TTC549 (cell line): ENCODE results near the gene PTPRM.

Experiments
- FAIRE-seq: peaks from 2 replicates; lab custom pipeline; 2012; peaks lifted over from hg19 to GRCh38; lab: Jason Lieb, UNC

PTPRM gene

GRCh38 chr18:8333961-8334360 lies 766.8 kb downstream of the PTPRM start:
- no peak for FAIRE-seq

- FAIRE-seq = no peak
Measured at GRCh38 chr18:8337211-8337610, 770.1 kb downstream of the PTPRM start.

- no peak for FAIRE-seq
Measured at GRCh38 chr18:8339210-8339609, 772.1 kb downstream of the PTPRM start.

DNA sequence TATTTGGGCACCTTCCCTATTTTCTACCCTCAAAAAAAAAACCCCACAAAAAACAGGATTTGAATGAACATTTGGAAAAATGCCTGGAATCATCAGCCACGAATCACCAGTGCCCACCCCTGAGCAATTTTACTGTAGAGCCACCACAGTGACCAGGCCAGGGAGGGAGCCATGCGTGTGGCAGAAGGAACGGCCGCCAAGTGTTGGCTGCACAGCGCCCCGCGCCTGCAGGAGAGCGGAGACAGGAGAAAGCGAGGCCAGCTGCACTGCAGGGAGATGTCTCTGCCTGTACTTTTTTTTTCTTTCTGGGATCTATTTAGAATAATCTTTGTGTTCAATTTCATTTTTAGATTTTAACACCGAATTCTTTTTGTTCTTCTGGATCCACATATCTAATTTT lies 772.8 kb downstream of the PTPRM start:
- FAIRE-seq = no peak

- FAIRE-seq = no peak
Measured at GRCh38 chr18:8341481-8342230, 774.5 kb downstream of the PTPRM start.

DNA sequence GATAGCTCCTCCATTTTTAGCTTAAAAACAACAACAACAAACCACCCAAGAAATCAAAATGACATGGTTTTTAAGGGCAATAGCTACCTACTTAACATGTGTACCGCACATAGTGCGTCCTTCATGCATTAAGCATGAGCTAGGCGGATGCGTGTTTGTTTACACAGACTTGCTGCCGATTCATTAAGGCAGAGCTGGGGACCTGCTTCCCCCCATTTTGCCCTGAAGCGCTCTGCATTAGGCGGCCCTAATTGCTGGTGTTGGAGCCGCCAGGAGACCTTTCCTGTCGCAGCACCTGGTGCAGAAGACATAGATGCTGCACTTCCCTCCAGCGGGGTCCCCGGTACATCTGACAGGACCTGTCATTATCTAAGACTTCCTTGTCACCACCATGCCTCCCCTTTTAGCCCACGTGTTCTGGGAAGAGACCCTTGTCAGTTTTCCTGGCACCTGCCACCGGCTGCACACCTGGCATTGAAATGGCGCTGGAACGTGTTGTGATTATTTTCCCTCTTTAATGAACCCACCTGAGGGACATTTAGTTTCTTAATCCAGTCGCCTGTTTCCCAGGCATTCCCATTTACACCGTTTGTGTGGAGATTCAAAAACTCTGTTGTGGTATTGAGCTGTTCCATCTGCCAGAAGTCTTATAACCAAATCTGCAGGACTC lies 781.1 kb downstream of the PTPRM start:
- FAIRE-seq = no peak

- no peak for FAIRE-seq
Measured at GRCh38 chr18:8349608-8350323, 782.6 kb downstream of the PTPRM start.

- no peak for FAIRE-seq
Measured at GRCh38 chr18:8350628-8351027, 783.5 kb downstream of the PTPRM start.

GRCh38 chr18:8351161-8351560 lies 784.0 kb downstream of the PTPRM start:
- no peak for FAIRE-seq

DNA sequence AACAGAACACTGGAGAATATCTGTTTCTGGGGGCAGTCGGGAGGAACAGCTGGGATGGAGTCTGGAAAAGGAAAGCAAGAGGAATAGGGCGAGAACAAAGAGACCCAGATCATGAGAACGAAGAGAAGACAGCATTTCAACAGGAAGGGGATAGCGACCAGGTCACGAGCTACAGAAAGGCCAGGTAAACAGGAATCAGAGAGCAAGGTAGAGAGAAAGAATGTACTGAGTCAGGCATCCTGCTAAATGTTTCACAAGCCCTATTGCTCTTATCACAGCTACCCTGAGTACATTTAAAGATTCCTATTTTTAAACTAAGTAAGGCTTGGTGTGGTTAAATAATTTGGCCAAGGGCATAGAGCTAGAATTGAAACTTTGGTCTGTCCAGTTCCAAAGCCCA lies 787.2 kb downstream of the PTPRM start:
- no peak for FAIRE-seq

DNA sequence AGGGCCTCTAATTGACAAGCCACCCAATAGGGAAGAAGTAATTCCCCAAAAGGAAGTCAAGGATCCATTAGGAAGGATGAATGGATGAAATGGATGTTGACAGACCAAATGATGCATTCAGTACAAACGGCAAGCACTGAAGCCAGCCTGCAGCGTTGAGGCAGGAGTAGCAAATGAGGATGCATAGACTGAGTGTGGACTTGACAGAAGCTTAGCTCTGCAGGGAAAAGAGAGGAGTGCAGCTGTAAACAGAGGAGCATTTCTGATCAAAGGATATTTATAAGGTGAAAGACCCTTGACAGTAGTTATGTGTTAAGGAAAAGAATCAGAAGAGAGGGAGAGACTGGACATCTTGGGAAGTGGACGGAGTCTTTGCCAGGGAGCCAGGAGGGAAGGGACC lies 788.9 kb downstream of the PTPRM start:
- FAIRE-seq = no peak

DNA sequence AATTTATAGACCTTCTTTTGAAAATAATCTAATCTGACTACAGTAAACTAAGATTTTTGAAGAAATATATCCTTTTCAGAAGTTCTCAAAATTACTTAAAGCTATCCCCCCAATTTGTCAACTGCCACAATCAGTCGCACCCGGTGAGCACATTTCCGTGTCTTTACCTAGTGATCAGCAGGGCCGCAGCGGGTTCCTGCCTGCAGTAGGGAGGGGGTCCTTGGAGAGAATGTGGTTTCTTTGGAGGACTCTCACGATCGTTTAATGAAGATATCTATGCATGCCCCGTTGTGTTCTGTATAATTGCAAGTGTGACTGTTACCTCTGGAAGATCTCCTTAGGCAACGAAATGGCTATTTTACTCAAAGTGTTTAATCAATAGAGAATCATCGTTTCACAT lies 790.2 kb downstream of the PTPRM start:
- no peak for FAIRE-seq

GRCh38 chr18:8358033-8358765 lies 791.1 kb downstream of the PTPRM start:
- FAIRE-seq = no peak

DNA sequence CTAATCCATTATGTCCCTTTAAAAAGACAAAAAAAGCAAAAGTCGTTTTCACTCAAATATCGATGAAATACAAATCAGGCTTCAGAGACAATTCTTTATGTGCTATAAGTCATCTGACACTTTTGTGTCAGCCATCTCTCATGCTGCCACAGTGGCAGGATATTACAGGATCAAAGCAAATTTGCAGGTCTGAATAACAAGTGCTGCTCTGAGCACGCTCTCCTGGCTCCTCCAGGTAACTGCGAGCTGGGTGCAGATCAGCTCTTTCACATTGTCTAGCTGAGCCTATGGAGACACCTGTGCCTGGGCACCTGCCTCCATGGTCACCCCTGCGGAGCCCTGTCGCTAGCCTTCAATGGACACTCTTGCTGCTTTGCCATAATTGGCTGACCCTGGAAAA lies 792.0 kb downstream of the PTPRM start:
- no peak for FAIRE-seq

DNA sequence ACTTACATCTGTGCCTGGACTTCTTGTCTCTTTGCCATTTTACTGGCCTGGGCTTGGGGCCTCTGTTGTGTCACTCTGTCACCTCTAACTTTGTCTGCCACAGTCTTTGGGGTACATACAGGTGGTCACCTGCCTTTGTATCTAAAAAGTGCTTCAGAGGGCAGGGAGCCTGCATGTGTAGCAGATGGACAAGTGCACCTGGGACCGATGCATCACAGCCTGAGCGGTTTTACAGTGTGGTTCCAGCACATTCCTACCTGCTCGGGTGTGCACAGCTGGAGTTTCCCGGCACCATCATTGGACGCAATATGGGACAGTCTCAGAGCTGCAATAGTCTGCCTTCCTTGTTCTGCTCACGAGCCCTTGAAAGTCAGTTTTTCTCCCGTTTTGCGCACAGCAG lies 792.4 kb downstream of the PTPRM start:
- FAIRE-seq = no peak

GRCh38 chr18:8361941-8362471 lies 794.9 kb downstream of the PTPRM start:
- FAIRE-seq = no peak

DNA sequence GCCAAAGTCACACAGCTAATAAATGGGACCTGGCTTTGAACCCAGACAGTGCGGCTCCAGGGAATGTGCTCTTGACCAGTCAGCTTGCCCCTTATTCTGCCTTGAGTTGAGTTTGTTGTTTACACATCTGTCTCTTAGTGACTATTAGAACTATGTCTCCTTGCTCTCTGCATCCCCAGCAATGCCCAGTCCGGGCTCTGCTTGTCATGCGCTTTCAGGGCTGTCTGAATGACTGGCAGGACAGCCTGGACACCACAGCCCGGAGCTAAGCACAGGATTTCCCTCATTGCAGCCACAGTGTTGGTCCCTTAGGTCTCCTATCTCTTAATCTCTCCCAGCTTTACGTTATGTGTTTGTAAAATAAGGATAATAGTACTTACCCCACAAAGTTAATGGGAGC lies 795.7 kb downstream of the PTPRM start:
- FAIRE-seq = no peak

DNA sequence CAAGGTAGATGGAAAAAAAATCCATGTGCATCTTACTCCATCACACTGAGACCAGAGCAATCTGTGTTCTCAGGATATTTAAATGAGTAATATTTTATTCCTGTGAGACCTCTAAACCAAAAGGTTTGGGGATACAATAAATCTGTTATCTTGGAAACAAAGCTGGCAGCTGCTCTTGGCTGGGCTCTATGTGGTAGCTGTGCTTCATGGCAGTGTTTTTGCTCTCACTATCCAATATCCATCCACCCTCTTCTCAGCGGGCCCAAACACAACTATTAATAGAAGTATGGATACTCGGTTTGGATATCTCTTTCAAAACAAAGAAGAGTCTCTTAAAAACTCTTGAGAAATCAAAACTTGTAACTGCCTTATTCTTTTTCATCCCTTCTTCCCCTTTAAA lies 797.3 kb downstream of the PTPRM start:
- no peak for FAIRE-seq

DNA sequence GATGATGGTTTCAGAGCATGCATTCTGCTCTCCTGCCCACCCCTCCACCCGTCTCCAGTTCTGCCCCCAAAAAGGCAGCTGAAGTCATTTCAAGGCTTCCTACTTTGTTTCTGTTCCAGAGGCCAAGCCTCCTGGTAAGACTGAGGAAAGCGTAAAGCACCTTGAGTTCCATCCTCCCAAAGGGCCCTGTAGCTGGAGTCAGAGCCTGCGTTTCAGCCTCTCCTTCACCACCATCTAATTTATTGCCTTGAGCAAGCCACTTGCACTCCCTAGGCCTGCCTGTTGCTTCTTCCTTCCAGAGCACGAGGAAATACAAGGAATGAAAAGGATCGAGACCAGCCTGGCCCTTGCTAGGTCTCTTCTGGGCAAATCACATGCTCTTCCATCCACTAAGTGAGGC lies 797.9 kb downstream of the PTPRM start:
- FAIRE-seq = no peak

GRCh38 chr18:8365528-8365927 lies 798.4 kb downstream of the PTPRM start:
- no peak for FAIRE-seq

GRCh38 chr18:8366070-8366469 lies 799.0 kb downstream of the PTPRM start:
- FAIRE-seq = no peak

- FAIRE-seq = no peak
Measured at GRCh38 chr18:8366656-8367055, 799.5 kb downstream of the PTPRM start.
